Activated T-cell treated with anti-CD3 and anti-CD28 coated beads, Interleukin-2, amount 50 U/mL, for 48 hours (primary cell): ENCODE data around the gene PRB3.

Experiments
- DNase-seq, 2 experiments: peaks; one replicate each; pipeline ENCODE4 v3.0.0-alpha.2; 2020

The PRB3 gene

GRCh38 chr12:11269607-11270006, at the start of gene PRB3:
Gene PRB3 (minus strand): TSS chr12:11269707. CDS start chr12:11269669, 38 bp downstream.
- DNase-seq, result no peak

GRCh38 chr12:11310336-11310735, 40.8 kb upstream of the PRB3 start, which contains the start of gene PRB4:
Gene PRB4 (minus strand): TSS chr12:11310436. CDS start chr12:11310398, 38 bp downstream.
- DNase-seq, result no peak

- DNase-seq, result no peak
Measured at GRCh38 chr12:11307143-11307542, 37.6 kb upstream of the PRB3 start.

GRCh38 chr12:11273449-11273848, 3.9 kb upstream of the PRB3 start:
- no peak for DNase-seq

- no peak for DNase-seq
Measured at GRCh38 chr12:11264501-11264900, 5.0 kb downstream of the PRB3 start.

GRCh38 chr12:11246489-11246888, 23.0 kb downstream of the PRB3 start:
- no peak for DNase-seq

GRCh38 chr12:11242656-11243055, 26.9 kb downstream of the PRB3 start:
- no peak for DNase-seq

GRCh38 chr12:11240348-11240930, 29.1 kb downstream of the PRB3 start:
- no peak for DNase-seq

GRCh38 chr12:11238275-11238674, 31.2 kb downstream of the PRB3 start:
- DNase-seq, result no peak

GRCh38 chr12:11233532-11233931, 36.0 kb downstream of the PRB3 start:
- no peak for DNase-seq

- peak; percentile 20 to 39 for DNase-seq
Measured at GRCh38 chr12:11228296-11228879, 41.1 kb downstream of the PRB3 start.

- DNase-seq, result no peak
Measured at GRCh38 chr12:11227373-11227772, 42.1 kb downstream of the PRB3 start.
